A673 (cell line): ENCODE results near the gene TNFRSF4. TPM values are rescaled to one million over a fixed set of nuclear protein-coding genes. Genes with fewer than 3 reads are reported as not detected.
A peak's percentile ranks its signal among the peaks of the same experiment; 100 is the strongest.

Source experiments
- BruUV-seq: library from RNA; stranded (reverse); fragments of 400-500 nt; replicated peaks from 2 replicates; lab custom pipeline; 2021; lab: Mats Ljungman, UMichigan
- CTCF ChIA-PET: fragments of 300-600 bp; sonication (Branson Sonifier 250); formaldehyde crosslinking; loops from one replicate; lab custom pipeline; 2022; ENCODE audit warnings: antibody characterized with exemption; lab: Charles Lee
- POLR2A ChIA-PET: fragments of 300-600 bp; sonication (Branson Sonifier 250); formaldehyde crosslinking; loops from one replicate; lab custom pipeline; 2022; ENCODE audit warnings: antibody characterized with exemption; ENCODE audit not compliant: low non-redundant PET; lab: Charles Lee
- DNase-seq: peaks from one replicate; pipeline ENCODE4 v3.0.0-alpha.2; 2015; ENCODE audit warnings: low spot score
- H3K27ac ChIP-seq: fragments of 200-600 bp; sonication (generic); 2 replicates; pipeline ENCODE4 v1.5.1; 2016; ENCODE audit warnings: mixed run types, low read depth, mild to moderate bottlenecking, mixed read lengths, antibody characterized with exemption, low read length; ENCODE audit not compliant: poor library complexity, severe bottlenecking
- H3K27me3 ChIP-seq: fragments of 200-600 bp; sonication (generic); replicated peaks from 2 replicates; pipeline ENCODE4 v1.6.1; 2017; ENCODE audit warnings: mixed run types, low read depth, mild to moderate bottlenecking, mixed read lengths, antibody characterized with exemption, low read length; ENCODE audit not compliant: insufficient read depth, poor library complexity
- H3K36me3 ChIP-seq: fragments of 200-600 bp; sonication (generic); 2 replicates; pipeline ENCODE4 v1.6.1; 2016; ENCODE audit warnings: mixed run types, mild to moderate bottlenecking, mixed read lengths, antibody characterized with exemption, low read length; ENCODE audit not compliant: insufficient read depth, poor library complexity, severe bottlenecking
- H3K4me1 ChIP-seq: fragments of 200-600 bp; sonication (generic); 2 replicates; pipeline ENCODE4 v1.6.1; 2017; ENCODE audit warnings: mixed run types, mild to moderate bottlenecking, mixed read lengths, antibody characterized with exemption, low read length; ENCODE audit not compliant: insufficient read depth, poor library complexity, severe bottlenecking
- H3K4me3 ChIP-seq: fragments of 200-600 bp; sonication (generic); 2 replicates; pipeline ENCODE4 v1.5.1; 2016; ENCODE audit warnings: low read depth, mixed run types, mild to moderate bottlenecking, mixed read lengths, low read length; ENCODE audit not compliant: poor library complexity, severe bottlenecking
- H3K9me3 ChIP-seq: fragments of 200-600 bp; sonication (generic); 2 replicates; pipeline ENCODE4 v1.6.1; 2016; ENCODE audit warnings: mixed run types, low read depth, mild to moderate bottlenecking, mixed read lengths, antibody characterized with exemption, low read length; ENCODE audit not compliant: poor library complexity, severe bottlenecking
- EZH2 ChIP-seq: fragments of 200-600 bp; sonication (generic); IDR thresholded peaks from 2 replicates; pipeline ENCODE4 v1.6.1; 2017; ENCODE audit warnings: borderline replicate concordance, low read depth, mild to moderate bottlenecking, mixed read lengths, antibody characterized with exemption, low read length; ENCODE audit not compliant: poor library complexity, severe bottlenecking
- intact Hi-C: fragments of 100-400 bp; cut with micrococcal nuclease; formaldehyde crosslinking; loops from one replicate; pipeline ENCODE4 v1.10.0; 2022; ENCODE audit not compliant: unreplicated experiment
- total RNA-seq: library from RNA; stranded (reverse); gene quantifications from 2 replicates; pipeline ENCODE4 v1.2.3, GENCODE V29; 2021
- TF ChIP-seq, protein P1 (sequence below): fragments of 300-800, 200-600 bp; sonication (generic); conservative IDR thresholded peaks from 2 replicates; pipeline ENCODE4 v1.5.1; 2017; ENCODE audit warnings: low read depth, mild to moderate bottlenecking, antibody characterized with exemption, low read length, moderate library complexity, mixed read lengths

The TNFRSF4 gene
- total RNA-seq, 1 experiment from 2014 or later = 0.80 TPM

- H3K9me3 ChIP-seq = no peaks in the 10 kb centered on the region
- CTCF ChIA-PET = no interaction called here
- peak overlapping the region; percentile 97 for H3K27ac ChIP-seq
- DNase-seq = no peak
- H3K4me1 ChIP-seq = peaks cover 24% of the 10 kb centered on the region
- H3K4me3 ChIP-seq = no peak overlapping the region
- intact Hi-C loops = loop anchor here (5.0 kb wide), 1 partner anchor 107 kb away; no protein-coding TSS in a partner anchor
- peaks cover 32% of the 10 kb centered on the region for H3K36me3 ChIP-seq
- no TSS peak for BruUV-seq
- H3K27me3 ChIP-seq = no peaks in the 10 kb centered on the region
- TF ChIP-seq, protein P1, sequence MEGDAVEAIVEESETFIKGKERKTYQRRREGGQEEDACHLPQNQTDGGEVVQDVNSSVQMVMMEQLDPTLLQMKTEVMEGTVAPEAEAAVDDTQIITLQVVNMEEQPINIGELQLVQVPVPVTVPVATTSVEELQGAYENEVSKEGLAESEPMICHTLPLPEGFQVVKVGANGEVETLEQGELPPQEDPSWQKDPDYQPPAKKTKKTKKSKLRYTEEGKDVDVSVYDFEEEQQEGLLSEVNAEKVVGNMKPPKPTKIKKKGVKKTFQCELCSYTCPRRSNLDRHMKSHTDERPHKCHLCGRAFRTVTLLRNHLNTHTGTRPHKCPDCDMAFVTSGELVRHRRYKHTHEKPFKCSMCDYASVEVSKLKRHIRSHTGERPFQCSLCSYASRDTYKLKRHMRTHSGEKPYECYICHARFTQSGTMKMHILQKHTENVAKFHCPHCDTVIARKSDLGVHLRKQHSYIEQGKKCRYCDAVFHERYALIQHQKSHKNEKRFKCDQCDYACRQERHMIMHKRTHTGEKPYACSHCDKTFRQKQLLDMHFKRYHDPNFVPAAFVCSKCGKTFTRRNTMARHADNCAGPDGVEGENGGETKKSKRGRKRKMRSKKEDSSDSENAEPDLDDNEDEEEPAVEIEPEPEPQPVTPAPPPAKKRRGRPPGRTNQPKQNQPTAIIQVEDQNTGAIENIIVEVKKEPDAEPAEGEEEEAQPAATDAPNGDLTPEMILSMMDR = no peak
- no peak for TF ChIP-seq EZH2
- POLR2A ChIA-PET = no interaction called here
Measured at GRCh38 chr1:1229770-1230169, 15.8 kb upstream of the TNFRSF4 start.

DNA sequence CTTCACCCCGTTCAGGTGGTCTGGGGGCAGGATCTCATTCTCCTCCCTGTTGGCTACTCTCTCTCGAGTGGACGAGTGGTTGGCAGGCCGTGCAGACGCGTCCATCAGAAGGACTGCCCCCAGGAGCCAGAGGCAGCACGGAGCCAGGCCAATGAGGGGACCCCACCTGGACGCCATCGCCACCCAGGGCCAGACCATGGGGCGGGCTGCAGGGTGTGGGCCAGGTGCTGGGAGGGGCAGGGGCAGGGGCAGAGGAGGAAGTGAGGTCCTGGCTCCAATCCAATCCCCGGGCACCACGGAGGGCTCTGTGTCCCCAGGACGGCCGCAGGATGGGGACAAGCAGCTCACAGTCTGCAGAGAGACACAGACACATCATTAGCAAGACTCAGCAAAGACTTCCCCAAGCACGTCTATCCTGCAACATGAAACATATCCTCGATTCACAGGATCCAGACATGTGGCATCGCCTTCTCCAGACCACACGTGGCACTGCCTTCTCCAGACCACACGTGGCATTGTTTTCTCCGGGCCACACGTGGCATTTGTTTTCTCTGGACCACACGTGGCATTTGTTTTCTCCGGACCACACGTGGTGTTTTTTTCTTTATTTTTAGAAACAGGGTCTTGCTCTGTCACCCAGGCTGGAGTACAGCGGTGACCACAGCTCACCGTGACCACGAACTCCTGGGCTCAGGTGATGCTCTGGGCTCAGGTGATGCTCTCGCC is 14.8 kb upstream of the TNFRSF4 start:
- BruUV-seq = no TSS peak
- H3K9me3 ChIP-seq = no peaks in the 10 kb centered on the region
- H3K27ac ChIP-seq = no peak overlapping the region
- ChIA-PET POLR2A (no interaction called here), CTCF (no interaction called here)
- peaks cover 24% of the 10 kb centered on the region for H3K36me3 ChIP-seq
- intact Hi-C loops = no loop called here
- peaks cover 21% of the 10 kb centered on the region for H3K4me1 ChIP-seq
- no peak for DNase-seq
- no peak for TF ChIP-seq EZH2
- TF ChIP-seq, protein P1 = no peak
- no peak overlapping the region for H3K4me3 ChIP-seq
- no peaks in the 10 kb centered on the region for H3K27me3 ChIP-seq

DNA sequence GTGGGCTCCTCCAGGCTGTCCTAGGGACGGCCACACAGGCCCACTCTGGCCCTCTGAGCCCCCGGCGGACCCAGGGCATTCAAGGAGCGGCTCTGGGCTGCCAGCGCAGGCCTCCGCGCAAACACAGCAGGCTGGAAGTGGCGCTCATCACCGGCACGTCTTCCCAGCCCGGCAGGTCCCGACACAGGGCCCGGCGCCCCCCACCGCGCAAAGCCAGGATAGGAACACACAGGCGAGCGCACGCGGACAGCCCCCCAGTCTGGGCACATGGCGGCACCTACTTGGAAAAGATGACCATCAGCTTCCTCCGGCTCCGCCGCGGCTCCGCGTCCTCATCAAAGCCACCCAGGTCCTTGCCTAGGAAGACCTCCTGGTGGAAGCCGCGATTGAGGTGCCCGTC is 14.2 kb upstream of the TNFRSF4 start:
- no peaks in the 10 kb centered on the region for H3K9me3 ChIP-seq
- CTCF ChIA-PET = no interaction called here
- no peaks in the 10 kb centered on the region for H3K27me3 ChIP-seq
- TF ChIP-seq EZH2 = no peak
- TF ChIP-seq, protein P1 = no peak
- no peak overlapping the region for H3K27ac ChIP-seq
- peaks cover 20% of the 10 kb centered on the region for H3K36me3 ChIP-seq
- intact Hi-C loops = no loop called here
- peaks cover 16% of the 10 kb centered on the region for H3K4me1 ChIP-seq
- H3K4me3 ChIP-seq = no peak overlapping the region
- POLR2A ChIA-PET = no interaction called here
- no peak for DNase-seq
- no TSS peak for BruUV-seq
